22Rv1 (cell line): ENCODE measurements around the gene GLB1L2.

Source experiments
- ZFX ChIP-seq: fragments of 450-650 bp; IDR thresholded peaks from 2 replicates; pipeline ENCODE4 v1.6.1; 2017; ENCODE audit warnings: antibody characterized with exemption, borderline replicate concordance
- TF ChIP-seq, protein P1 (sequence below): fragments of 450-650 bp; IDR thresholded peaks from 2 replicates; pipeline ENCODE4 v1.5.1; 2017; ENCODE audit warnings: mild to moderate bottlenecking

DNA sequence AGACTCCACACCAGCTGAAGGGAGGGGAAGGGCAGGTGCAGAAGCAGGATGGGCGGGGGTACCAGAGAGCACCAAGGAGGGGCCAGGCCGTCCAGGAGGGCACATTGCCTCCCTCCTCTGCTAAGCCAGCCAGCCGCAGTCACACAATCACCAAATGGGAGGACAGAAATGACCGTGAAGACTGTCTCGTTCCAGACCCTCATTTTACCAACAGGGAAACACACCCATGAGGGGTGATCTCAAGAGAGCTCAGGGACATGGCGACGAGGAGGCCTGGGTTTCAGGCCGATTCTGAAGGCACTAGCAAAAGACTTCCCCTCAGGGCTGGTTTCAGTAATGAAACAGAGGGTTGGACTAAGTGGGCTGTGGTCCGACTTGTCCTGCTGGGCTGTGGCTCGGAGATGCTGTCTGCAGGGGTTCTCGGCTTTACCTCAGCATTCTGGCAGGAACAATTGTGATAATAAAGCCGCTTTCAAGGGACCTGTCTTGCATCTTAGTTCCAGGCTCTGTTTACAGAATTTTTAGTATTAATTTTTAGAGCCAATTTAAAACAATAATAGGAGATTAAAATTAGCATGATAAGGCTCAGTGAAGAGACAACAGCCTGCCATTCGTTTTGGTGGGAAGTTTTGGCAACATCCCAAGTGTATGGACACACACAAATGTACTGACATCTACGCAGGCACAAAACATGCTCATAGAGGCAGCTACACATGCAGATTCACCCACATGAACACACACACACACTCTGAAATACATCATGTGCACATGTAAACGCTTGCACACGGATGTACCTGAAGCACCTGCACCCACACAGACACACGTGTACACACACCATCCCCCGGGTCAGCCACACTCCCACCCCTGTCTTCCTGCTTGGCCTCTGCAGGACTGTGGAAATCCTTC is 82.3 kb downstream of the GLB1L2 start:
- TF ChIP-seq, protein P1, sequence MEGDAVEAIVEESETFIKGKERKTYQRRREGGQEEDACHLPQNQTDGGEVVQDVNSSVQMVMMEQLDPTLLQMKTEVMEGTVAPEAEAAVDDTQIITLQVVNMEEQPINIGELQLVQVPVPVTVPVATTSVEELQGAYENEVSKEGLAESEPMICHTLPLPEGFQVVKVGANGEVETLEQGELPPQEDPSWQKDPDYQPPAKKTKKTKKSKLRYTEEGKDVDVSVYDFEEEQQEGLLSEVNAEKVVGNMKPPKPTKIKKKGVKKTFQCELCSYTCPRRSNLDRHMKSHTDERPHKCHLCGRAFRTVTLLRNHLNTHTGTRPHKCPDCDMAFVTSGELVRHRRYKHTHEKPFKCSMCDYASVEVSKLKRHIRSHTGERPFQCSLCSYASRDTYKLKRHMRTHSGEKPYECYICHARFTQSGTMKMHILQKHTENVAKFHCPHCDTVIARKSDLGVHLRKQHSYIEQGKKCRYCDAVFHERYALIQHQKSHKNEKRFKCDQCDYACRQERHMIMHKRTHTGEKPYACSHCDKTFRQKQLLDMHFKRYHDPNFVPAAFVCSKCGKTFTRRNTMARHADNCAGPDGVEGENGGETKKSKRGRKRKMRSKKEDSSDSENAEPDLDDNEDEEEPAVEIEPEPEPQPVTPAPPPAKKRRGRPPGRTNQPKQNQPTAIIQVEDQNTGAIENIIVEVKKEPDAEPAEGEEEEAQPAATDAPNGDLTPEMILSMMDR, result no peak
- no peak for TF ChIP-seq ZFX
